Mesendoderm (in vitro differentiated cells): ENCODE data around the gene PSG11. TPM values are rescaled to one million over a fixed set of nuclear protein-coding genes. Genes with fewer than 3 reads are reported as not detected.
"Not testable (repeated sequence)": the region's sequence is repeated elsewhere in the genome, so short reads cannot be mapped to it uniquely, and the experiment has no call there.

Source experiments
- DNase-seq: peaks from one replicate; pipeline ENCODE4 v3.0.0; 2013
- H2AK5ac ChIP-seq: 2 replicates; pipeline ENCODE4 v1.6.1; 2013; ENCODE audit warnings: low read length, inconsistent platforms
- H2BK120ac ChIP-seq: 2 replicates; pipeline ENCODE4 v1.6.1; 2013; ENCODE audit warnings: low read depth, mild to moderate bottlenecking, low read length, moderate library complexity, mixed read lengths
- H2BK15ac ChIP-seq: replicated peaks from 2 replicates; pipeline ENCODE4 v1.6.1; 2013; ENCODE audit warnings: low read depth, mild to moderate bottlenecking, moderate library complexity
- H2BK5ac ChIP-seq: 2 replicates; pipeline ENCODE4 v1.6.1; 2013; ENCODE audit warnings: low read length, inconsistent platforms
- H3K18ac ChIP-seq: 2 replicates; pipeline ENCODE4 v1.6.1; 2013; ENCODE audit warnings: mild to moderate bottlenecking, low read length, mixed read lengths
- H3K23ac ChIP-seq: one replicate; pipeline ENCODE4 v1.6.1; 2013; ENCODE audit warnings: low read length
- H3K27ac ChIP-seq: 2 replicates; pipeline ENCODE4 v1.5.1; 2013; ENCODE audit warnings: low read depth, mild to moderate bottlenecking, inconsistent platforms, low read length, moderate library complexity
- H3K27me3 ChIP-seq: 2 replicates; pipeline ENCODE4 v1.6.1; 2013; ENCODE audit warnings: low read length, control low read depth, mild to moderate bottlenecking, inconsistent platforms; ENCODE audit not compliant: insufficient read depth, poor library complexity
- H3K36me3 ChIP-seq: 2 replicates; pipeline ENCODE4 v1.6.1; 2013; ENCODE audit warnings: low read length, inconsistent platforms; ENCODE audit not compliant: control insufficient read depth, insufficient read depth
- H3K4ac ChIP-seq: one replicate; pipeline ENCODE4 v1.6.1; 2013; ENCODE audit warnings: low read depth, mild to moderate bottlenecking, low read length, moderate library complexity
- H3K4me1 ChIP-seq: 2 replicates; pipeline ENCODE4 v1.6.1; 2013; ENCODE audit warnings: low read depth, low read length, inconsistent platforms; ENCODE audit not compliant: control insufficient read depth
- H3K4me2 ChIP-seq: 2 replicates; pipeline ENCODE4 v1.6.1; 2013; ENCODE audit warnings: low read length
- H3K4me3 ChIP-seq: 2 replicates; pipeline ENCODE4 v1.5.1; 2013; ENCODE audit warnings: mild to moderate bottlenecking, low read length
- H3K56ac ChIP-seq: one replicate; pipeline ENCODE4 v1.6.1; 2013; ENCODE audit warnings: low read length
- H3K79me1 ChIP-seq: 2 replicates; pipeline ENCODE4 v1.6.1; 2013; ENCODE audit warnings: low read length, inconsistent platforms
- H3K79me2 ChIP-seq: 2 replicates; pipeline ENCODE4 v1.6.1; 2013; ENCODE audit warnings: mild to moderate bottlenecking, low read length; ENCODE audit not compliant: control insufficient read depth, insufficient read depth
- H3K9ac ChIP-seq: 2 replicates; pipeline ENCODE4 v1.6.1; 2013; ENCODE audit warnings: low read length, inconsistent platforms
- H4K5ac ChIP-seq: one replicate; pipeline ENCODE4 v1.6.1; 2013; ENCODE audit warnings: low read length
- H4K8ac ChIP-seq: one replicate; pipeline ENCODE4 v1.6.1; 2013; ENCODE audit warnings: low read depth, mild to moderate bottlenecking, control low read depth, low read length, moderate library complexity
- WGBS: extraction: QIAGEN DNeasy Blood & Tissue Kit; methylation state at CpG from one replicate; pipeline ENCODE4 v1.1.7; 2013; ENCODE audit warnings: low lambda C conversion rate, missing lambda C conversion rate; ENCODE audit not compliant: insufficient coverage; ENCODE audit errors: extremely low coverage; 5-methylcytosine and 5-hydroxymethylcytosine counted together
- polyA plus RNA-seq, 2 experiments: library from polyadenylated mRNA; stranded (reverse); fragments of 200-250 nt; gene quantifications; one replicate each; pipeline ENCODE4 v1.2.3, GENCODE V29; 2013

Gene PSG11
- polyA plus RNA-seq (2013, experiment 1 of 2): not detected
- not detected for polyA plus RNA-seq (2013, experiment 2 of 2)

GRCh38 chr19:43026369-43026768, at the start of gene PSG11:
PSG11 (minus strand) TSS chr19:43026469; CDS start chr19:43026372, 97 bp downstream.
- DNase-seq, H2AK5ac ChIP-seq, H3K4ac ChIP-seq, H3K4me1 ChIP-seq, H3K9ac ChIP-seq, H3K27me3 ChIP-seq, H3K79me2 ChIP-seq, H3K56ac ChIP-seq, H2BK120ac ChIP-seq, H4K8ac ChIP-seq, H3K18ac ChIP-seq, H3K4me2 ChIP-seq, H2BK5ac ChIP-seq, H3K36me3 ChIP-seq, H3K79me1 ChIP-seq, H4K5ac ChIP-seq, H2BK15ac ChIP-seq, H3K23ac ChIP-seq, H3K27ac ChIP-seq, H3K4me3 ChIP-seq: not testable (repeated sequence)
- no CpG with 5 or more reads among the region's 6 CpGs for WGBS

- not testable (repeated sequence) for H3K4me2 ChIP-seq, H2BK15ac ChIP-seq, H3K9ac ChIP-seq, H3K4me1 ChIP-seq, H3K4ac ChIP-seq, H3K27me3 ChIP-seq, H3K79me2 ChIP-seq, H3K36me3 ChIP-seq, H3K79me1 ChIP-seq, DNase-seq, H3K18ac ChIP-seq, H3K23ac ChIP-seq, H3K56ac ChIP-seq, H2BK5ac ChIP-seq, H4K8ac ChIP-seq, H3K27ac ChIP-seq, H4K5ac ChIP-seq, H2BK120ac ChIP-seq, H2AK5ac ChIP-seq, H3K4me3 ChIP-seq
- no CpG with 5 or more reads among the region's 3 CpGs for WGBS
These were observed 36.1 kb upstream of the PSG11 start for GRCh38 chr19:43062418-43062817.

- H2BK5ac ChIP-seq, H4K5ac ChIP-seq, H3K4me2 ChIP-seq, H3K56ac ChIP-seq, H3K4me1 ChIP-seq, H2AK5ac ChIP-seq, H3K27me3 ChIP-seq, H3K36me3 ChIP-seq, H3K4me3 ChIP-seq, H2BK120ac ChIP-seq, H3K27ac ChIP-seq, DNase-seq, H3K4ac ChIP-seq, H3K9ac ChIP-seq, H2BK15ac ChIP-seq, H3K18ac ChIP-seq, H3K23ac ChIP-seq, H3K79me1 ChIP-seq, H3K79me2 ChIP-seq, H4K8ac ChIP-seq: not testable (repeated sequence)
- WGBS: no CpG with 5 or more reads among the region's 3 CpGs
These were observed 35.1 kb upstream of the PSG11 start for GRCh38 chr19:43061326-43061725.

GRCh38 chr19:43060254-43060653, 34.0 kb upstream of the PSG11 start:
- not testable (repeated sequence) for H4K8ac ChIP-seq, DNase-seq, H3K79me2 ChIP-seq, H3K79me1 ChIP-seq, H3K9ac ChIP-seq, H3K18ac ChIP-seq, H2BK120ac ChIP-seq, H3K27ac ChIP-seq, H3K4me3 ChIP-seq, H3K27me3 ChIP-seq, H4K5ac ChIP-seq, H3K4me1 ChIP-seq, H3K23ac ChIP-seq, H3K56ac ChIP-seq, H3K4ac ChIP-seq, H2AK5ac ChIP-seq, H2BK15ac ChIP-seq, H3K36me3 ChIP-seq, H2BK5ac ChIP-seq, H3K4me2 ChIP-seq
- no CpG with 5 or more reads among the region's 3 CpGs for WGBS

- H3K4me1 ChIP-seq, H3K79me1 ChIP-seq, H3K9ac ChIP-seq, H2BK5ac ChIP-seq, H3K4me3 ChIP-seq, H3K27ac ChIP-seq, H3K4ac ChIP-seq, H3K4me2 ChIP-seq, H3K27me3 ChIP-seq, H4K5ac ChIP-seq, H3K79me2 ChIP-seq, H2AK5ac ChIP-seq, H3K18ac ChIP-seq, H2BK120ac ChIP-seq, H3K36me3 ChIP-seq, H4K8ac ChIP-seq, H2BK15ac ChIP-seq, DNase-seq, H3K56ac ChIP-seq, H3K23ac ChIP-seq: not testable (repeated sequence)
- no CpG with 5 or more reads among the region's 2 CpGs for WGBS
These were observed 33.2 kb upstream of the PSG11 start for GRCh38 chr19:43059482-43059881.

GRCh38 chr19:43058440-43058839, 32.2 kb upstream of the PSG11 start:
- not testable (repeated sequence) for H3K36me3 ChIP-seq, H3K9ac ChIP-seq, H3K4ac ChIP-seq, H3K56ac ChIP-seq, H3K27me3 ChIP-seq, H3K27ac ChIP-seq, H3K79me1 ChIP-seq, H3K18ac ChIP-seq, H3K23ac ChIP-seq, H2BK15ac ChIP-seq, H2BK5ac ChIP-seq, H4K5ac ChIP-seq, H4K8ac ChIP-seq, H3K79me2 ChIP-seq, DNase-seq, H3K4me1 ChIP-seq, H3K4me2 ChIP-seq, H2AK5ac ChIP-seq, H3K4me3 ChIP-seq, H2BK120ac ChIP-seq
- WGBS: no CpG with 5 or more reads among the region's 2 CpGs
